ENCODE measurements around the gene HPRT1. TPM values are rescaled to one million over a fixed set of nuclear protein-coding genes. Genes with fewer than 3 reads are reported as not detected.
A peak's percentile ranks its signal among the peaks of the same experiment; 100 is the strongest.

The HPRT1 gene
- 16.6 TPM for total RNA-seq

- H3K4me3 ChIP-seq (ENCODE audit: low read length), result peak within 1 kb of the TSS; percentile 56
Measured at GRCh38 chrX:134460005-134460861, at the start of gene HPRT1. HPRT1 (plus strand) TSS chrX:134460165; CDS start chrX:134460312, 147 bp downstream.

GRCh38 chrX:134416087-134416486 is 43.9 kb upstream of the HPRT1 start:
- Histone ChIP-seq H3K9me3 (ENCODE audit: low read depth, low read length) (no peaks in the 10 kb centered on the region), H3K4me3 (ENCODE audit: low read length) (no peak overlapping the region), H3K4me1 (ENCODE audit: insufficient read depth, low read length) (no peaks in the 10 kb centered on the region), H3K27me3 (ENCODE audit: insufficient read depth, low read length) (no peaks in the 10 kb centered on the region)

More at GRCh38 chrX:134460005-134460861, at the start of gene HPRT1:
- H3K4me1 ChIP-seq (ENCODE audit: insufficient read depth, low read length), result peaks cover 13% of the 10 kb centered on the region
- no peaks in the 10 kb centered on the region for H3K27me3 ChIP-seq (ENCODE audit: insufficient read depth, low read length)
- H3K9me3 ChIP-seq (ENCODE audit: low read depth, low read length), result no peaks in the 10 kb centered on the region

- no peaks in the 10 kb centered on the region for H3K4me1 ChIP-seq (ENCODE audit: insufficient read depth, low read length)
- no peaks in the 10 kb centered on the region for H3K9me3 ChIP-seq (ENCODE audit: low read depth, low read length)
- H3K4me3 ChIP-seq (ENCODE audit: low read length), result no peak overlapping the region
- no peaks in the 10 kb centered on the region for H3K27me3 ChIP-seq (ENCODE audit: insufficient read depth, low read length)
Measured at GRCh38 chrX:134418317-134419113, 41.5 kb upstream of the HPRT1 start.

- H3K27me3 ChIP-seq (ENCODE audit: insufficient read depth, low read length), result no peaks in the 10 kb centered on the region
- no peaks in the 10 kb centered on the region for H3K9me3 ChIP-seq (ENCODE audit: low read depth, low read length)
Measured at GRCh38 chrX:134419784-134420183, 40.2 kb upstream of the HPRT1 start.

GRCh38 chrX:134423606-134424005 is 36.4 kb upstream of the HPRT1 start:
- no peaks in the 10 kb centered on the region for H3K9me3 ChIP-seq (ENCODE audit: low read depth, low read length)
- no peaks in the 10 kb centered on the region for H3K27me3 ChIP-seq (ENCODE audit: insufficient read depth, low read length)
- no peak overlapping the region for H3K4me3 ChIP-seq (ENCODE audit: low read length)
- H3K4me1 ChIP-seq (ENCODE audit: insufficient read depth, low read length), result no peaks in the 10 kb centered on the region

More at GRCh38 chrX:134419784-134420183, 40.2 kb upstream of the HPRT1 start:
- Histone ChIP-seq H3K4me3 (ENCODE audit: low read length) (no peak overlapping the region), H3K4me1 (ENCODE audit: insufficient read depth, low read length) (no peaks in the 10 kb centered on the region)

- H3K27me3 ChIP-seq (ENCODE audit: insufficient read depth, low read length), result no peaks in the 10 kb centered on the region
- H3K4me3 ChIP-seq (ENCODE audit: low read length), result no peak overlapping the region
- no peaks in the 10 kb centered on the region for H3K9me3 ChIP-seq (ENCODE audit: low read depth, low read length)
- H3K4me1 ChIP-seq (ENCODE audit: insufficient read depth, low read length), result no peaks in the 10 kb centered on the region
Measured at GRCh38 chrX:134426281-134426680, 33.7 kb upstream of the HPRT1 start.

GRCh38 chrX:134431894-134432293 is 28.1 kb upstream of the HPRT1 start:
- Histone ChIP-seq H3K9me3 (ENCODE audit: low read depth, low read length) (no peaks in the 10 kb centered on the region), H3K27me3 (ENCODE audit: insufficient read depth, low read length) (no peaks in the 10 kb centered on the region), H3K4me3 (ENCODE audit: low read length) (no peak overlapping the region), H3K4me1 (ENCODE audit: insufficient read depth, low read length) (no peaks in the 10 kb centered on the region)

GRCh38 chrX:134435894-134436293 is 24.1 kb upstream of the HPRT1 start:
- Histone ChIP-seq H3K9me3 (ENCODE audit: low read depth, low read length) (no peaks in the 10 kb centered on the region), H3K4me3 (ENCODE audit: low read length) (no peak overlapping the region), H3K4me1 (ENCODE audit: insufficient read depth, low read length) (no peaks in the 10 kb centered on the region)

GRCh38 chrX:134443020-134443419 is 16.9 kb upstream of the HPRT1 start:
- H3K4me1 ChIP-seq (ENCODE audit: insufficient read depth, low read length), result no peaks in the 10 kb centered on the region
- H3K27me3 ChIP-seq (ENCODE audit: insufficient read depth, low read length), result no peaks in the 10 kb centered on the region
- no peak overlapping the region for H3K4me3 ChIP-seq (ENCODE audit: low read length)
- no peaks in the 10 kb centered on the region for H3K9me3 ChIP-seq (ENCODE audit: low read depth, low read length)

More at GRCh38 chrX:134435894-134436293, 24.1 kb upstream of the HPRT1 start:
- H3K27me3 ChIP-seq (ENCODE audit: insufficient read depth, low read length), result no peaks in the 10 kb centered on the region

- Histone ChIP-seq H3K4me3 (ENCODE audit: low read length) (no peak overlapping the region), H3K27me3 (ENCODE audit: insufficient read depth, low read length) (no peaks in the 10 kb centered on the region), H3K9me3 (ENCODE audit: low read depth, low read length) (no peaks in the 10 kb centered on the region), H3K4me1 (ENCODE audit: insufficient read depth, low read length) (no peaks in the 10 kb centered on the region)
Measured at GRCh38 chrX:134443461-134443860, 16.5 kb upstream of the HPRT1 start.

GRCh38 chrX:134444681-134445080 is 15.3 kb upstream of the HPRT1 start:
- Histone ChIP-seq H3K4me3 (ENCODE audit: low read length) (no peak overlapping the region), H3K27me3 (ENCODE audit: insufficient read depth, low read length) (no peaks in the 10 kb centered on the region), H3K9me3 (ENCODE audit: low read depth, low read length) (no peaks in the 10 kb centered on the region), H3K4me1 (ENCODE audit: insufficient read depth, low read length) (no peaks in the 10 kb centered on the region)

- Histone ChIP-seq H3K27me3 (ENCODE audit: insufficient read depth, low read length) (no peaks in the 10 kb centered on the region), H3K9me3 (ENCODE audit: low read depth, low read length) (no peaks in the 10 kb centered on the region), H3K4me1 (ENCODE audit: insufficient read depth, low read length) (no peaks in the 10 kb centered on the region), H3K4me3 (ENCODE audit: low read length) (no peak overlapping the region)
Measured at GRCh38 chrX:134452596-134452995, 7.4 kb upstream of the HPRT1 start.

GRCh38 chrX:134453631-134454030 is 6.3 kb upstream of the HPRT1 start:
- H3K27me3 ChIP-seq (ENCODE audit: insufficient read depth, low read length), result no peaks in the 10 kb centered on the region
- no peaks in the 10 kb centered on the region for H3K4me1 ChIP-seq (ENCODE audit: insufficient read depth, low read length)
- H3K4me3 ChIP-seq (ENCODE audit: low read length), result no peak overlapping the region
- H3K9me3 ChIP-seq (ENCODE audit: low read depth, low read length), result no peaks in the 10 kb centered on the region

GRCh38 chrX:134454506-134454905 is 5.5 kb upstream of the HPRT1 start:
- H3K9me3 ChIP-seq (ENCODE audit: low read depth, low read length), result no peaks in the 10 kb centered on the region
- H3K27me3 ChIP-seq (ENCODE audit: insufficient read depth, low read length), result no peaks in the 10 kb centered on the region
- H3K4me1 ChIP-seq (ENCODE audit: insufficient read depth, low read length), result peaks cover 2% of the 10 kb centered on the region
- H3K4me3 ChIP-seq (ENCODE audit: low read length), result no peak overlapping the region

GRCh38 chrX:134457708-134458107 is 2.3 kb upstream of the HPRT1 start:
- Histone ChIP-seq H3K4me3 (ENCODE audit: low read length) (no peak overlapping the region), H3K9me3 (ENCODE audit: low read depth, low read length) (no peaks in the 10 kb centered on the region), H3K4me1 (ENCODE audit: insufficient read depth, low read length) (peaks cover 13% of the 10 kb centered on the region), H3K27me3 (ENCODE audit: insufficient read depth, low read length) (no peaks in the 10 kb centered on the region)

Measured in mononuclear cell (primary cell).